ENCODE measurements around the gene JAM2.

- TF ChIP-seq CTCF (IDR thresholded peaks at IDR 0.05): no peak
- TF ChIP-seq POLR2A (IDR thresholded peaks at IDR 0.05): no peak
Measured at GRCh38 chr21:25722631-25723030, 83.6 kb downstream of the JAM2 start.
